Measurements from ENCODE around the gene HOXC13. TPM values are rescaled to one million over a fixed set of nuclear protein-coding genes. Genes with fewer than 3 reads are reported as not detected.
A peak's percentile ranks its signal among the peaks of the same experiment; 100 is the strongest.

The HOXC13 gene
- total RNA-seq, 1 donor from 2014 or later, result not detected

DNA sequence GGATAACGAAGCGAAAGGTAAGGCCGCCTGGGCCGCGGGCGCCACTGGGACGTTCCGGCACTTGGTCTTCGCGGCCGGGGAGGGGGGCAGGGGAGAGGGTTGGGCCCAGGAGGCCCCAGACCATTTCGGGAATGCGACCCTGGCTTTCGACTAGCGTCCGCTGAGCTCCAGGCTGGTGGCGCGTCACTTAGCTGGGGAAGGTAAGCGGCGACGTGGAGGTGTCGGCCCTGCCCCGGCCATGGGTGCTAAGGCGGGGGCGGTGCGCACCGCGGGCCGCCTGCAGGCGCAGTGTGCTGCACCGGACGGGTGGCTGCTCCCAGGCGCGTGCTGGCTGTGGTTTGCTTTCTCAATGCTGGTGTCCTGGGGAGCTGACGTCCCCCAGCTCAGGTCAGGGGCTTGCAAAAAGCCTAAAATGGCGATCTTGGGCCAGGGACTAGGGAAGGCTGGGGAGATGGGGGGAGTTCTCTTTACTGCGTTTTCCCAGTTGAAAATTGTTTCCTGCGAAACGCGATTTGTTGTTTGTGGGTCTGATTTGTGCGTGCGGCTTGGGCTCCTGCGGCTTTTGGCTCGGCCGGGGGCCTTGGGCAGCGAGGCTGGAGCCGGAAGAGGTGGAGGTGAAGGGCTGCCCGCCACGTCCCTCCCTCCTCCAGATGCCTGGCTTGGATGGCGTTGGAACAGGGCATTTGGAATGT, 47.5 kb downstream of the HOXC13 start:
- DNase-seq (ENCODE audit: low spot score in 2 of 2), result no peak
- H3K36me3 ChIP-seq, result no peaks in the 10 kb centered on the region
- no peaks in the 10 kb centered on the region for H3K9me3 ChIP-seq
- TF ChIP-seq, protein P1, sequence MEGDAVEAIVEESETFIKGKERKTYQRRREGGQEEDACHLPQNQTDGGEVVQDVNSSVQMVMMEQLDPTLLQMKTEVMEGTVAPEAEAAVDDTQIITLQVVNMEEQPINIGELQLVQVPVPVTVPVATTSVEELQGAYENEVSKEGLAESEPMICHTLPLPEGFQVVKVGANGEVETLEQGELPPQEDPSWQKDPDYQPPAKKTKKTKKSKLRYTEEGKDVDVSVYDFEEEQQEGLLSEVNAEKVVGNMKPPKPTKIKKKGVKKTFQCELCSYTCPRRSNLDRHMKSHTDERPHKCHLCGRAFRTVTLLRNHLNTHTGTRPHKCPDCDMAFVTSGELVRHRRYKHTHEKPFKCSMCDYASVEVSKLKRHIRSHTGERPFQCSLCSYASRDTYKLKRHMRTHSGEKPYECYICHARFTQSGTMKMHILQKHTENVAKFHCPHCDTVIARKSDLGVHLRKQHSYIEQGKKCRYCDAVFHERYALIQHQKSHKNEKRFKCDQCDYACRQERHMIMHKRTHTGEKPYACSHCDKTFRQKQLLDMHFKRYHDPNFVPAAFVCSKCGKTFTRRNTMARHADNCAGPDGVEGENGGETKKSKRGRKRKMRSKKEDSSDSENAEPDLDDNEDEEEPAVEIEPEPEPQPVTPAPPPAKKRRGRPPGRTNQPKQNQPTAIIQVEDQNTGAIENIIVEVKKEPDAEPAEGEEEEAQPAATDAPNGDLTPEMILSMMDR (IDR thresholded peaks at IDR 0.05), result no peak
- intact Hi-C loops (cut with DNase I), result no loop called here
- no peak overlapping the region for H3K27ac ChIP-seq
- peak overlapping the region; percentile 43 to 53 for H3K4me3 ChIP-seq
- peaks cover 61% of the 10 kb centered on the region for H3K27me3 ChIP-seq
- peaks cover 6 to 13% of the 10 kb centered on the region in 2 donors for H3K4me1 ChIP-seq

DNA sequence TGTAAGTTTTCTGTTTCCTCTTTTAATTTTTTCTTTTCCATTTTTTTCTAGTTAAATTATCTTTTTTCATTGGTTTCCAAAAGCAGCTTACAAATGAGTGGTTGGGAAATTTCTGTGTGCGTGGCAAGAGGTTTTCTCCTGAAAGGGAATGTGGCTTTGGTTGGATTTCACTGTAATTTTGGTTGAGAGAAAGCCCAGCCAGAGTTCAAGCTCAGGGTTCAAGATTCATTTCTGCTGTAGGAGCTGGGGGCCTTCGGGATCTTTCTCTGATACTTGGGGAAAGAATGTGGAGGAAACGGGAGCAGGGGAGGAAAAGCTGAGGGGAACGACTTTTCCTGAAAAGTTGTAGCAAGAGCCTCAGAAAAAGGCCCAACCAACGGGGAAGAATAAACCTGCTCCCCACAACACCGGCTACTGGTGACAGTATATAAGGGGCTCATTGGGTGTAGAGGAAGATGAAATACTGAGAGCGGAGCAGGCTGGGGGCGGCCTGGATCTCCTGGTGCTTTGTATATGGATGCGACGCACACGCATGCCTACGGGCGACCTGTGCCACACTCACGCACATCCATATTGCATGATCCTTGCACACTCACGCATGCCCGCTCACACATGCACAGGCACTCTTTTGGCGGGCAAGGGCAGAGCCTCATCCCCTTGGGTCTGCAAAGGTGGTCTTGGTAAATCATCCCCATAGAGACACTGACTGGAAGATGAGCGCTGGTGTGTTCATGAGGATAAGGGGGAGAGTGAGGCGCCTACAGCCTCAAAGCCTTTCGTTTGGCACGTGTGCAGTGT, 48.3 kb downstream of the HOXC13 start:
- Histone ChIP-seq H3K9me3 (no peaks in the 10 kb centered on the region), H3K4me1 (peaks cover 6 to 13% of the 10 kb centered on the region in 2 donors), H3K36me3 (no peaks in the 10 kb centered on the region), H3K4me3 (no peak overlapping the region), H3K27me3 (peaks cover 63% of the 10 kb centered on the region), H3K27ac (no peak overlapping the region)
- no peak for DNase-seq (ENCODE audit: low spot score in 2 of 2)
- intact Hi-C loops (cut with DNase I), result no loop called here
- TF ChIP-seq, protein P1 (IDR thresholded peaks at IDR 0.05), result no peak

DNA sequence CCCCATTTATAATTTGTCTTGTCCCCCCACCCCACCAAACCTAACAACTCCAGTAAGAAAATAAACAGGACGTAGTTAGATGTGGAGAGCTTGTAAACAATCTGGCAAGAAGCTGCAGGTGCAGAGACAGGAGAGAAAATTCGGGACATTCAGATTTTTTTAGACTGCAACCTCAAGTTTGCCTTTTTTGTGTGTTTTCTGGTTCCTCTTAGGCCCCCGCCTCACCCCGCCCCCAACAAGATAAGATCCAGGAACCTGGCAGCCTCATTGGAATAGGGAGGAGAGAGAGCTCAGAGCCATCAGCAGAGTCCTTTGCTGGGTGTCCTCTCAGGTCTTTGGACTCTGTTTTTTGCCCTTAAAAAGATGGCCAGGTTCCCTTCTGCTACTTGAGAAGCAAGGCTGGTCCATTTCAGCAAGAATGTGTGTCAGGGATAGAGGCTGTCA, 49.2 kb downstream of the HOXC13 start:
- TF ChIP-seq, protein P1 (IDR thresholded peaks at IDR 0.05), result no peak
- intact Hi-C loops (cut with DNase I), result no loop called here
- Histone ChIP-seq H3K27ac (no peak overlapping the region), H3K4me1 (peaks cover 6 to 13% of the 10 kb centered on the region in 2 donors), H3K27me3 (peaks cover 64% of the 10 kb centered on the region), H3K36me3 (no peaks in the 10 kb centered on the region), H3K4me3 (no peak overlapping the region), H3K9me3 (no peaks in the 10 kb centered on the region)
- no peak for DNase-seq (ENCODE audit: low spot score in 2 of 2)

DNA sequence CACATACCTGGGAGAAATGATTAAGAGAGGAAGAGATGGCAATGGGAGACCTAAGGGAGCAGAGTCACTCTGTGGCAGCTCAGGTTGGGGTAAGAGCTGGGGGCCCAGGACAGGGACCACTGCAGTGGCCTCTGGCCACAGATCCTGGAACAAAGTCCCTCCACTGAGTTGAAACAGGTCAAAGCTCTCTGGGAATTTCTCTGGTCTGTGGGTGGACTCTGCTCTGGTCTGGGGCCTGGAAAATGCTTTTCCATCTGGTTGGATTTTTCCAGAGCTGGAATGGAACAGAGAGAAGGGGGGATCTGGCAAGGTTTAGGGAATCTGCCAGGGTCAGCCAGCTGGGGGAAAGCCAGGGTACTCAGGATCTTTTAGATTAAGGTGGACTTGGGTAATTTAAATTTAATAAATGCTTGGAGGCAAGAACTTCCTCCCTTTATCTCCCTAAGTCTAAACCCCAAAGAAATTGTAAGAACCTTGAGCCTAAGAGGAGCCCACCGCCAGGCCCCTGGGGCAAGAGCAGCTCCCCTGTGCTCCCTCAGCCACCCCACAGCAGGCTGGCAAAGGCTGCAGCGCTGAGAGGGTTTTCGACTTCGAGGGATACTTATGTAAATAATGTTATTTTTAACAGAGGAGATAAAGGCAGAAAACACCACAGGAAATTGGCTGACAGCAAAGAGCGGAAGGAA, 50.1 kb downstream of the HOXC13 start:
- no peak overlapping the region for H3K4me3 ChIP-seq
- intact Hi-C loops (cut with DNase I), result no loop called here
- TF ChIP-seq, protein P1 (IDR thresholded peaks at IDR 0.05), result no peak

DNA sequence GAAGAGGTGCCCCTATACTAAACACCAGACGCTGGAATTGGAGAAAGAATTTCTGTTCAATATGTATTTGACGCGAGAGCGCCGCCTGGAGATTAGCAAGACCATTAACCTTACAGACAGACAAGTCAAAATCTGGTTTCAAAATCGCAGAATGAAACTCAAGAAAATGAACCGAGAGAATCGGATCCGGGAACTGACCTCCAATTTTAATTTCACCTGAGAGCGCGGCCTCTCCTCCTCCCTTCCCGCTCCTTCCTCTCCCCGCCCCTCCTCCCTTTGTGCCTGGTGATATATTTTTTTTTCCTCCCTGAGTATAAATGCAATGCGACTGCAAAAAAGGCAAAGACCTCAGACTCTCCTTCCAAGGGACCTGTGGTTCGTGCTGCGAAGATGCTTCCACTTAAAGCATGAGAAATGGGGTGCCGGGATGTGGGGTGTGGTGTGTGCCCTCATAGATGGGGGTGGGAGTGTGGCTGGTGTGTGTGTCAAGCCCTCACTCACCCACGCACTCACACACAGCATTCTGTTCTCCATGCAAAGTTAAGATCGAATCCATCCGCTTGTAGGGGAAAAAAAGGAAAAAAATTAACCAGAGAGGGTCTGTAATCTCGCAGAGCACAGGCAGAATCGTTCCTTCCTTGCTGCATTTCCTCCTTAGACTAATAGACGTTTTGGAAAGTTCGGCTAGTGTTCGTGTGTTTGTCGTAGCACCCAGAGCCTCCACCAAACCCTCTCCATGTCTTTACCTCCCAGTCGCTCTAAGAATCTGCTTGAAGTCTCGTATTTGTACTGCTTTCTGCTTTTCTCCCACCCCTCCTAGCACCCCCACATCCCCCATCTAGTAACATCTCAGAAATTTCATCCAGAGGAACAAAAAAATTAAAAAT, 50.8 kb downstream of the HOXC13 start:
- intact Hi-C loops (cut with DNase I), result no loop called here
- TF ChIP-seq, protein P1 (IDR thresholded peaks at IDR 0.05), result peak in 2 of 3 experiments; percentile 6 to 28
- H3K36me3 ChIP-seq, result no peaks in the 10 kb centered on the region
- H3K27ac ChIP-seq, result no peak overlapping the region
- H3K4me3 ChIP-seq, result no peak overlapping the region
- peaks cover 11 to 19% of the 10 kb centered on the region in 2 donors for H3K4me1 ChIP-seq
- no peak for DNase-seq (ENCODE audit: low spot score in 2 of 2)
- H3K9me3 ChIP-seq, result no peaks in the 10 kb centered on the region
- peaks cover 64% of the 10 kb centered on the region for H3K27me3 ChIP-seq

More for the DNA sequence above, 50.1 kb downstream of the HOXC13 start:
- no peak overlapping the region for H3K27ac ChIP-seq
- peaks cover 6 to 13% of the 10 kb centered on the region in 2 donors for H3K4me1 ChIP-seq
- no peak for DNase-seq (ENCODE audit: low spot score in 2 of 2)
- H3K36me3 ChIP-seq, result no peaks in the 10 kb centered on the region
- H3K27me3 ChIP-seq, result peaks cover 63% of the 10 kb centered on the region
- no peaks in the 10 kb centered on the region for H3K9me3 ChIP-seq

All from ascending aorta (tissue), 2 donors.